ENCODE measurements around the gene CCIN.

The CCIN gene
- long read RNA-seq: 0 reads

- H3K27ac ChIP-seq (replicated peaks): no peak within 1 kb of the TSS
- TF ChIP-seq SPI1 (IDR thresholded peaks at IDR 0.05; ENCODE audit: borderline replicate concordance, low read depth): no peak
- TF ChIP-seq REST (IDR thresholded peaks at IDR 0.05; ENCODE audit: insufficient replicate concordance, low read depth): no peak
- TF ChIP-seq CTCF (IDR thresholded peaks at IDR 0.05; ENCODE audit: insufficient read depth, low read length): no peak
- no peak for TF ChIP-seq GABPA (IDR thresholded peaks at IDR 0.05; ENCODE audit: low read depth)
- DNase-seq (ENCODE audit: low read depth in 1 of 2, low spot score in 1 of 2): no peak
- no peak within 1 kb of the TSS for H3K4me3 ChIP-seq (replicated peaks; ENCODE audit: insufficient read depth, low read length)
- no peaks in the 10 kb centered on the region for H3K27me3 ChIP-seq (ENCODE audit: insufficient read depth, poor library complexity, severe bottlenecking)
Observed at GRCh38 chr9:36169166-36169565, at the start of gene CCIN. Gene CCIN (plus strand): TSS chr9:36169388. CDS start chr9:36169503, 115 bp downstream.

GRCh38 chr9:36119476-36119875 lies 49.7 kb upstream of the CCIN start:
- no peak overlapping the region for H3K4me3 ChIP-seq (replicated peaks; ENCODE audit: insufficient read depth, low read length)
- DNase-seq (ENCODE audit: low read depth in 1 of 2, low spot score in 1 of 2): no peak
- H3K27me3 ChIP-seq (ENCODE audit: insufficient read depth, poor library complexity, severe bottlenecking): no peaks in the 10 kb centered on the region
- no peak overlapping the region for H3K27ac ChIP-seq (replicated peaks)
- TF ChIP-seq SPI1 (IDR thresholded peaks at IDR 0.05; ENCODE audit: borderline replicate concordance, low read depth) (no peak), REST (IDR thresholded peaks at IDR 0.05; ENCODE audit: insufficient replicate concordance, low read depth) (no peak)

GRCh38 chr9:36120705-36121104 lies 48.5 kb upstream of the CCIN start:
- H3K27me3 ChIP-seq (ENCODE audit: insufficient read depth, poor library complexity, severe bottlenecking): no peaks in the 10 kb centered on the region
- DNase-seq (ENCODE audit: low read depth in 1 of 2, low spot score in 1 of 2): no peak
- TF ChIP-seq POLR2AphosphoS5 (IDR thresholded peaks at IDR 0.05; ENCODE audit: low read depth) (no peak), SPI1 (IDR thresholded peaks at IDR 0.05; ENCODE audit: borderline replicate concordance, low read depth) (no peak), GABPA (IDR thresholded peaks at IDR 0.05; ENCODE audit: low read depth) (no peak), REST (IDR thresholded peaks at IDR 0.05; ENCODE audit: insufficient replicate concordance, low read depth) (no peak), CTCF (IDR thresholded peaks at IDR 0.05; ENCODE audit: insufficient read depth, low read length) (no peak)
- no peak overlapping the region for H3K4me3 ChIP-seq (replicated peaks; ENCODE audit: insufficient read depth, low read length)
- H3K27ac ChIP-seq (replicated peaks): no peak overlapping the region

GRCh38 chr9:36121971-36122370 lies 47.2 kb upstream of the CCIN start:
- no peak overlapping the region for H3K4me3 ChIP-seq (replicated peaks; ENCODE audit: insufficient read depth, low read length)
- no peaks in the 10 kb centered on the region for H3K27me3 ChIP-seq (ENCODE audit: insufficient read depth, poor library complexity, severe bottlenecking)
- no peak overlapping the region for H3K27ac ChIP-seq (replicated peaks)
- no peak for TF ChIP-seq SPI1 (IDR thresholded peaks at IDR 0.05; ENCODE audit: borderline replicate concordance, low read depth)
- no peak for TF ChIP-seq GABPA (IDR thresholded peaks at IDR 0.05; ENCODE audit: low read depth)
- no peak for TF ChIP-seq REST (IDR thresholded peaks at IDR 0.05; ENCODE audit: insufficient replicate concordance, low read depth)
- TF ChIP-seq CTCF (IDR thresholded peaks at IDR 0.05; ENCODE audit: insufficient read depth, low read length): no peak
- TF ChIP-seq POLR2AphosphoS5 (IDR thresholded peaks at IDR 0.05; ENCODE audit: low read depth): no peak
- DNase-seq (ENCODE audit: low read depth in 1 of 2, low spot score in 1 of 2): no peak

All from HL-60 (cell line).